Retina (tissue), 1 donor: Measurements from ENCODE around the gene PLEKHG2.
"Not testable (repeated sequence)": the region's sequence is repeated elsewhere in the genome, so short reads cannot be mapped to it uniquely, and the experiment has no call there.

Source experiments
- DNase-seq: peaks from one replicate; pipeline ENCODE4 v3.0.0-alpha.2; 2016

PLEKHG2 gene

GRCh38 chr19:39449116-39449797, 36.8 kb downstream of the PLEKHG2 start:
- DNase-seq = no peak

DNA sequence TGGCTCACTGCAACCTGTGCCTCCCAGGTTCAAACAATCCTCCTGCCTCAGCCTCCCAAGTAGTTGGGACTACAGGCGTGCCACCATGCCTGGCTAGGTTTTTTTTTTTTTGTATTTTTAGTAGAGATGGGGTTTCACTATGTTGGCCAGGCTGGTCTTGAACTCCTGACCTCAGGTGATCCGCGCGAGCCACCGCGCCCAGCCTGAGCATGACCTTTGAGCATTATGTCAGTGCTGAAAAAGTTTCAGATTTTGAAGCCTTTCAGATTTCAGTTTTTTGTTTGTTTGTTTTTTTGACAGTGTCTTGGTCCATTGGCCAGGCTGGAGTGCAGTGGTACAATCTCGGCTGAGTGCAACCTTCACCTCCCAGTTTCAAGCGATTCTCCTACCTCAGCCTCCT, 38.8 kb downstream of the PLEKHG2 start:
- DNase-seq = not testable (repeated sequence)

GRCh38 chr19:39463403-39463802, 50.9 kb downstream of the PLEKHG2 start:
- no peak for DNase-seq

GRCh38 chr19:39465956-39466747, 53.7 kb downstream of the PLEKHG2 start:
- no peak for DNase-seq

DNA sequence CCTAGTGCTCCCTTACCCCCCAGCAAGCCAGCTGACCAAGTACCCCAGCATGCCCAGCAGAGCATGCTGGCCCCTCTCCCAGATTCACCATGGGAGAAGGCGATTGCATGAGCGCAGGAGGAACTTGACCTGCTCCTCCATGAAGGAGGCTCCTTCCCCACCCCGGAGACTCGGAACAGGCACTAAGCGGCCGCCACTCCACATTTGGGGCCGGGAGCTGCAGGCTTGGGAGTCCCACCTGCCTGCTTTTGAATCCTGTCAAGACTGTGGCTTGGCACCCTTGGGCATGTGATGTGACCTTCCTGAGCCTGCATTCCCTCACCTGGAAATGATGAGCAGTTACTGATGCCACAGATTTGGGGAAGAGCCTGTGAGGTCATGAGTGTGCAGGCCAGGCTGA, 55.5 kb downstream of the PLEKHG2 start:
- DNase-seq = no peak

GRCh38 chr19:39469036-39469435, 56.6 kb downstream of the PLEKHG2 start:
- DNase-seq = no peak

DNA sequence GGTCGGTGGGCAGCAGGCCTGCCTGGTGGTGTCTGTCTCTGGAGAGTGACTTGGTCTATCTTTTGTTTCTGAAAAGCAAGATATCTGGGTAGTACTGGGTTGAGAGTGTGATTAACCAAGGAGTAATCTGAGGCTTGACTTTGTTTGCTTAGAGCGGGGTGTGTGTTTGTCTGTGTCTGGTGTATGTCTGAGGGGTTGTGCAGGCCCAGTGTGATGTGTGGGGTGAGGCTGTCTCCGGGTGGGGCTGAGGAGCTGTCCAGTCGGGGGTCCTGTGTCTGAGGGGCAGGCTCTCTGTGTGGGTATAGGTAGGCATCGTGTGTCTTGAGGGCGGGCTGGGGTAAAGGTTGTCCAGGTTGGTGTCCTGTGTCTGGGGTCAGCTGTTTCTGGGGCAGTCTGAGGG, 57.1 kb downstream of the PLEKHG2 start:
- no peak for DNase-seq

- DNase-seq = no peak
These were observed 58.4 kb downstream of the PLEKHG2 start for GRCh38 chr19:39470724-39471339.

DNA sequence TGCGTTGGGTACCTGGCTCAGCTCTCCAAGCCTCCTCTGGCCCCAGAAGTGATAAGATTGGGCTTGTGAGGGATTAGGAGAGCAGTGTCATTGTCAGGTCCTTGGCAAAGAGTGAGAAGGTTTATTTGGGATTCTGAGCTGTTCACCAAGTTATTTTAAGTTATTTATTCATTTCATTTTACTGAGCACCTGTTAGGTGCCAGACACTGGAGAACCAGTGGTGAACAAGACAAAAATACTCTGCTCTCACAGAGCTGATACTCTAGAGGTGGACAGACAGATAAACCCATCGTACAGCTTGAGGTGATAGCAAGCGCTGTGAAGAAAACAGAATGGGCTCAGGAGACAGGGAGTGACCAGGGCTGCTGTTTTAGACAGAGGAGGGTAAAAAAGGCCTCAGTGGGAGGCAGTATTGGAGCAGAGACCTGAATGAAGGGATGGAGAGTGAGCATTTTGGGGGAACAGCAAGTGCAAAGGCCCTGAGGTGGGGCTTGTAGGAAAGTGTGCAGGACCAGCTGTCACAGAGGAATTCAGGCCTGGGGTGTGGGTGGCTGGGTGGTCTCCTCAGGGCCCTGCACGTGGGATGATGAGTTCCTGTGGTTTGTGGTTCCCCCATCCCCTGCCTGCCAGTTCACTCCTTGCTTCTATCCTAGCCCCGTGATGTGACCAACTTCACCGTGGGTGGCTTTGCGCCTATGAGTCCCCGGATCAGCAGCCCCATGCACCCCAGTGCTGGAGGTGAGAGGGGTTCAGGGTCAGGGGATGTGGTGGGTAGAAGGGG, 59.5 kb downstream of the PLEKHG2 start:
- no peak for DNase-seq

GRCh38 chr19:39472746-39473442, 60.4 kb downstream of the PLEKHG2 start:
- no peak for DNase-seq

DNA sequence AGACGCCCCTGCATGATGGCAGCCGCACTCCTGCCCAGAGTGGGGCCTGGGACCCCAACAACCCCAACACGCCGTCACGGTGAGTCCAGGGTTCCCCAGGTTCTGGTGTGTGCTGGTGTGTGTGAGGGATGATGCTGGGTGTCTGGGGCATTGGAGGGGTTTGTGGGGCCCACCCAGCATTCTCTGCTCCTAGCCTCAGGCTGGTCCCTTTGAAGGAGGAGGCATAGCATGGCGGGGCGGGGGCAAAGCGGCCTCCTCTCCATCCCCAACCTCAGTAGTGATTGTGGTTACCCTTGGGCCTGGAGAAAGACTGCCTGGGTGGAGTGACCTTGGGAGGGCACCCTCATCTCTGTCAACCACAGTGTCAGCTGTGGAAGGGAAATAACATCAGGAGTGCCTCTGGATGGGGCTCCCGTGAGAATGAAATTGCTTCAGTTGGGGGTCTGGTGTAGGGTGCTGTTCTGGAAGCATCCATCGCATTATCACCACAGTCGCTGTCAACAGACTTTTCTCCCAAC, 61.0 kb downstream of the PLEKHG2 start:
- no peak for DNase-seq

DNA sequence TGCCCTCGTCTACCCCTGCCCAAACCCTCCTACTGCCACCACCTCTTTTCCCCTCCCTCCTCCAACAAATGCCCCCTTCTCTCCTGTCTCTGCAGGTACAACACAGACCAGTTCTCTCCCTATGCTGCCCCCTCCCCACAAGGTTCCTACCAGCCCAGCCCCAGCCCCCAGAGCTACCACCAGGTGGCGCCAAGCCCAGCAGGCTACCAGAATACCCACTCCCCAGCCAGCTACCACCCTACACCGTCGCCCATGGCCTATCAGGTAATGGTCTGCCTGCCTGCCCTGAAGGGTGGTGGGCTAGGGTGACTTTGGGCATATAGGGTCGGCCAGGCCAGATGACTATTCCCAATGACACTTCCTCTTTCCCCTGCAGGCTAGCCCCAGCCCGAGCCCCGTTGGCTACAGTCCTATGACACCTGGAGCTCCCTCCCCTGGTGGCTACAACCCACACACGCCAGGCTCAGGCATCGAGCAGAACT, 61.7 kb downstream of the PLEKHG2 start:
- peak; percentile 69 for DNase-seq

GRCh38 chr19:39475748-39476147, 63.3 kb downstream of the PLEKHG2 start:
- no peak for DNase-seq
